Skeletal muscle cell (primary cell): ENCODE results near the gene OPCML.

Experiments
- DNase-seq: peaks from one replicate; pipeline ENCODE4 v3.0.0-alpha.2; 2010; ENCODE audit warnings: low read depth
- H3K4me3 ChIP-seq: 2 replicates; pipeline ENCODE4 v1.5.1; 2011; ENCODE audit warnings: low read depth, mild to moderate bottlenecking, control low read depth, low read length, moderate library complexity

The OPCML gene

DNA sequence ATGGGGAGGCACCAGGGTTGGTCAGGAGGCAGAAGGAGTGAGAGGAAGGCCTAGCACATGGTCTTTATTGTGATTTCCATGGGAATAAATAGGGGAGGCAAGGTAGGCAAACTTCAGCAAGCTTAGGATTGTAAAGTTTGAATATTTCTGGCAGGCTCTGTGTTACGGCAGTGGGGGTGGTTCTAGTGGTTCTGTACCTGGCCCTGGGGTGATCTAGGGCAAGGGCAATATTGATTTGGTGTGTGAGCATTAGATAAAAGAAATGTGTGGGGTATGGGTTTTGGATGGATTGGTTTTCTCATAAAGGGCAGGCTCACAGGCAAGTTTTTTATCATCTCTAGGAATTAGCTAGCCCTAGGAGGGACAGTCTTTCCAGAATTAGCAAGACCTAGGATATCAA, 584.0 kb downstream of the OPCML start:
- DNase-seq, result no peak

GRCh38 chr11:132944569-132944944, 587.7 kb downstream of the OPCML start:
- H3K4me3 ChIP-seq, result peak overlapping the region; percentile 43
- DNase-seq, result no peak

More for the DNA sequence above, 584.0 kb downstream of the OPCML start:
- no peak overlapping the region for H3K4me3 ChIP-seq

DNA sequence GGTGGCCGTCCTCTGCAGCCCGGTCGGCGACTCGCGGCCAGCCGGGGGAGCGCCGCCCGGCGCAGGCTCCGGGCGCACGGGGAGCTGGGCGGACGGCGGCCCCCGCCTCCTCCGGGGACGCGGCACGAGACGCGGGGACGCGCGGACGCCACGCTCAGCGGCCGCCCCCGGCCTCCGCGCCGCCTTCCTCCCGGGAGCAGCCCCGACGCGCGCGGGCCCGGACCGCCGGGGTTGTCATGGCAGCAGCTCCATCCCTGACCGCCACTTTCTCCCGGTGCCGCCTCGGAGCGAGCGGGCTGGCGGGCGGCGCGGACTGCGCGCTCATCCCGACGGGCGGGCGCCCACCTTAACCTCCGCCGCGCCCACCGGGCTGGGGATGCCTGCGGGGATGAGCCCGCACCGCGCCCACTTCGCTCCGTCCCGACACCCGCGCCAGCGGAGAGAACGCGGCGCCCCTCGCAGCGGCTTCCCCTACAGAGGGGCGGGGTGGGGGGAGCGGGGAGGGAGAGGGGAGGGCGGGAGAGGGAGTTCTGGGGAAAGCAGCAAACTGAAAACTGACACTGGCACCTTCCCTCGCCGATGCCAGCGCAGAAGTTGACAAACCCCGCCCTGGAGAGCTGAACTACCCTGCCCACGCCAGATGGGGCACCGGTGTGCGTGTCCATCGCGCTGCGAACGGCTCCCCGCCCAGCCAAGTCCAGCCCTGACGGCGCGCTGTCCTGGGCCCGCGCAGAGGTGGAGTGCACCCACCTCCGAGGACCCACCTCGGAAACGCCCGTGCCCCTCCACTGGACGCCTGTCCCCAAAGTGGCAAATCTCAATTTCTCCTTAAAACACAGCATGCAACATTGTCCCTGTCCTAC, 588.4 kb downstream of the OPCML start:
- H3K4me3 ChIP-seq, result peak overlapping the region; percentile 48
- DNase-seq, result no peak

DNA sequence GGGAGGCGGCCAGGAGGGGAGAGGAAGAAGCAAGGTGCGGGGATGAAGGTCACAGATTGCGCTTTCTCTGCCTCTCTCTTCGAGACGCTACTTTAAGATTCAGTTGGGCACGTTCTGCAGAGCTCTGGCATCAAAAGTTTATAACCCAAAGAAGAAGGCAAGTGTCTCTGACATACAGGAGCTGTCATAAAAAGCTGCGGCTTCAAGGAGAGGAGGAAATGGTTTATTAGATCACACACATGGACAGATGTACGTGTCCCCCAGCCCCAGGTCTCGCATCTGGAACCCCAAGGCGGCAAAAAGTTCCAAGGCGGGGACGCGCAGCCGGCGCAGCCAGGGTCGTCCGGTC, 589.0 kb downstream of the OPCML start:
- DNase-seq, result no peak
- peak overlapping the region; percentile 48 for H3K4me3 ChIP-seq

DNA sequence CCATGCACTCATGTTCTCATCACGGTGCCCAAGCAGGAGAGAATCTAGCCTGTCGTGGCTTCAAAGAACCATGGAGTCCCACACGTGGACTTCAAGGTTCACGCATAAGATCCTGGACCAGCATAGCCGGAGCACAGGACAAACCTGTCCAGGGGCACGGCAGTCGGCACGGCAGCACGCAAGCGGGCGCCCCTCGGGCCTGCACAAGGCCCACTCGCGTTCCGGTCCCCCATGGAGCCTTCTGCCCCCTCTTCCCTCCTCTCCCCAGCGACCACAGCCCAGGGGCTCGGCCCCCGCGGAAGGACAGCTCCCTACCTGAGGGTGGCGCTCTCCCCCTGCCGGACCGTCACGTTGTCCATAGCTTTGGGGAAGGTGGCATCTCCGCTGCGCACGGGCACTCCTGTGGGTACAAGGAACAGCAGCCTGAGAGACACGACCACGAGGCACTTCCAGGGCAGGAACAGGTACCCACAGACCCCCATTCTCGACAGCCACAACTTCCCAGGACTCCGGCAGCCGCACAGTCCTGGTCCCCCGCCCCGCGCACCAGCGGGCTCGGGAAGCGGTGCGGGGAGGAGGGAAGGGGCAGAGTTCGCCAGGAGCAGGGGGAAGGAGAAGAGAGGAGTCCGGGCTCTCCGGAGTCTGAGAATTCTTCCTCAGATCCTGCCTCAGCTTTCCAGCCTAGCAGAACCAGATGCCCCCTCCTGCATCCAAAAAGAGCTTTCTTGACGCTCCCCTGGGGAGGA, 589.5 kb downstream of the OPCML start:
- peak overlapping the region; percentile 48 for H3K4me3 ChIP-seq
- no peak for DNase-seq

DNA sequence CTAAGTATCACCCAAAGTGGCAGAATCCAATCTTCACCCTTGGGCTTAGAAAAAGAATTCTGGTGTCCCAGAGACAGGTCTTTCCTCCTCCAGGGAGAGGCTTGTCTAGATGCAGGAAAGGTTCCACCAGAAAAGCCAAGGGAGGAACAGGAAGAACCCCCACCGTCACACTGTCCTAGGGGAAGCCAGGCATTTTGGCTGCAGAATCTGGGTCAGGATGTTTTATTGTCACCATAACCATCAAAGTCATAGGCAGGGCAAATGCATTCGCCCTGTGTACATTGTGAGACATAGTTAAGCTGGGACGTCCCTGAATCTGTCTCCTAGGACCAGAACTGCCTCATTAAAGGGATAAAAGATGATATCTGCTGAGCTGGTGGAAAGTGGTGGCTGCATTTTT, 590.5 kb downstream of the OPCML start:
- no peak overlapping the region for H3K4me3 ChIP-seq
- DNase-seq, result no peak

DNA sequence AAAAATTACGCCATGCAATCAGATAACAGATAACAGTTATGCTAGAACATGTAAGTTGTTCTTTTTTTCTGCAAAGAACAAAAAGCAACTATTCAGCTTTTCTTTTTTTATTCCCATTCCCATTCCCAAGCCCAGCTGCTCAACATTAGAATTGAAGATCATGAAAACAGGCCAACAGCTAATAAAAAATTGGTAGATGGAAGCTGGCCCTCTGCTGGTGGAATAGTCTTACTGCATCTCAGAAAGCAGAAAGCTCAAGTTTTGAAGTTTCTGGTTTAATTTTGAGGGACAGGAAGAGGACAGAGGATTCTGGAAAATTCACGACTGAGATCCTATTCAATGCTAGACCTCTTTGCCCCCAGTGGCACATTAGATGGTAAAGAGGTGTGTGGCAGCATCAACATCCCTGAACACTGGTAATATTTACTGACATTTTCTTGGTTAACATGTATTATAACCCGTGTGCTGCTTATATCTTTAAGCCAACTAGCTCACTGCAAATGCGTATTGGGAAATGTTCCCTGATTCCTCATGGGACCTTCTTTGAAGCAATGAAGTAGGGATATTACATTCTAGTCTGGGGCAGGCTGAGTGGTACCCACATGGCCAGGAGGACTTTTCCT, 591.2 kb downstream of the OPCML start:
- DNase-seq, result no peak
- no peak overlapping the region for H3K4me3 ChIP-seq

DNA sequence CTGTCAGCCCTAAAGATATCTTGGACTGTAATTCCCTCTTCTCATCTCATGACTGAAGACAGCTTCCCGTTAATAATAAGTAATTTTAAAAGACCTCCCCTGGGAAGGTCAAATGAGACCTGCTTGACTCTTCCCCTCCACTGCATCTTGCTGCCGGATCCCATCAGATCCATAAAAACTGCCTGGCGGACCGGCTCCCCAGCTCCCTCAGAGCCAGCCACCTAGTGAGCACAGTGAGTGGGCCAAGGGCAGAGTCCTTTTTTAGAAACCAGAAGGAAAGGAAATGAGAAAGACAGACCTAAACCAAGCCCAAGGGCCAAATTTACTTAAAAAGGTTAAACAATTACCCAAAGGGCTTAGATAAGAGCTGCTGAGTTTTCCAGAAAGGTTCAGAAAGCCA, 595.3 kb downstream of the OPCML start:
- no peak overlapping the region for H3K4me3 ChIP-seq
- no peak for DNase-seq

GRCh38 chr11:132935383-132935782, 596.9 kb downstream of the OPCML start:
- H3K4me3 ChIP-seq, result no peak overlapping the region
- DNase-seq, result no peak

GRCh38 chr11:132933703-132934102, 598.6 kb downstream of the OPCML start:
- no peak for DNase-seq
- no peak overlapping the region for H3K4me3 ChIP-seq

DNA sequence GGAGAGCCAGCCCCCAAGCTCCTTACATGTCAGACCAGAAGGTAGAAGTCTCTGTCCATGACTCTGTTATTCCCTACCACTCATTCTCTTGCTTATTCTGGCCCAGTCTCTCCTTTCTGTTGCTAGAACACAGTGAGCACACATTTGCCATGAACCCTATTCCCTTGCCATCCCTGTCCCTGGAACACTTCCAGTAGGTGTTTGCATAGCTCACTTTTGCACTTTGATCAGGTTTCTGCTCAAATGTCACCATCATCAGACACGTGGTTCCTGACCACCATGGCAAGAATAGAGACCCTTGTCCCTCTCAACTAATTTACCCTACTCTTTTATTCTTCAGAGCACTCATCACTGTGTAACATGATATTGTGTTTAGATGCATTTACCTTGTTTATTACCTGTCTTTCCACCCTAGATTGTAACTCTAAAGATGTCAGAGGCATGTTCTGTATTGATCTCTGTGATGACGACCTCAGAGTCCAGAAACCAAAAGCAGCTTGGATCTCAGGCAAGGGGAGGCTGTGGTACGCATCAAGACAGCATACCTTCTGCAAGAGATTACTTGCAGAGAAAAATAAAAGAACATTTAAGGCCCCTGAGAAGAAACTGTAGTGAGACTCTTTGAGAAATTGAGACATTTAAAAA, 606.4 kb downstream of the OPCML start:
- no peak overlapping the region for H3K4me3 ChIP-seq

GRCh38 chr11:132921597-132921996, 610.7 kb downstream of the OPCML start:
- no peak overlapping the region for H3K4me3 ChIP-seq
- DNase-seq, result no peak

More for the DNA sequence above, 606.4 kb downstream of the OPCML start:
- DNase-seq, result no peak

DNA sequence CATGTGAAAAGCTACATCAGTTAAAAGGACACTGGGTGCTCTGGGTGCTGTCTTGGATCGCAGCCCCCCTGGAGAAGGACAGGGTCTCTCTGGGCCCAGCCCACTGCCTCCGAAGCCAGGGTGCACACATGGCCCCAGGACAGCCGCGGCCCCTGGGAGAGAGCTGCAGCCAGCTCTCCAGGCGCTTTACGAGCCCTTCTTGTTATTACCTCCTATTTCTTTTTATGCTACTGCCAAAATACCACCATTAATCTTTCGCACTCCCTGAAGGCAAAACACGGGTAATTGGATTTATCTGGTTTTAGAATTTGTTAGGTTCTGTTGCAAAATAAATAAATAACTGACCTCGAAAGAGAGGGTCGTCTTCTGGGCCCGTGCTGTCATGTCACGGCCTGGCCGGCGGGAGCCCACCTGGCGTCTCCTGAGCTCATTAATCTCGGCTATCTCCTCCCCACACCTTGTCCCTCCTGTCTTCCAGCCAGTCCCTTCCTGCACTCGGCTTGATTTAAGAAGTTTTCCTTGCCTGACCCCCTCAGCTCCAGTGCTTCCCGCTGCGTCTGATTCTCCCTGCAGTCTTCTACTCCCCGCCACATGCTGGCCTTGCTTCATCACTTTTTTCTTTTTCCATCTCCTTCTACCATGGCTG, 611.7 kb downstream of the OPCML start:
- H3K4me3 ChIP-seq, result no peak overlapping the region
- DNase-seq, result no peak

DNA sequence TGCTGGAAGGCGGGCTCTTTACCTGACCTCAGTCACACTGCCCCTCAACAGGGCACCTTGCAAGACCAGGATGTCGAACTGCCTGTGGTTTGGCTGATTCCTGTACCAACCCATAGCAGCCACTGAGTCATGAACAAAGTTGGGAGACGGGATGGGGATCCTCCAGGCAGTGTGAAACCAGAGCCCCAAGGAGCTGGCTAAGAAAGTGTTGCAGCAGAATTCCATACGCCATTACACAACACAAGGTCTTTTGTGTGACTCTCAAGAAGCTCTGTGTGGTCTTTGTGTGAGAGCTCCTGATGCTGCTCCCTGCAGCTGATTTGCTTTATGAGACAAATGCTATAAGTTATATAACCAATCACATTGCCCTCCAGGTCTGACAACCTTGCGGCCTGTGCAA, 617.7 kb downstream of the OPCML start:
- H3K4me3 ChIP-seq, result no peak overlapping the region
- DNase-seq, result no peak

GRCh38 chr11:132913886-132914285, 618.4 kb downstream of the OPCML start:
- H3K4me3 ChIP-seq, result no peak overlapping the region
- DNase-seq, result no peak

DNA sequence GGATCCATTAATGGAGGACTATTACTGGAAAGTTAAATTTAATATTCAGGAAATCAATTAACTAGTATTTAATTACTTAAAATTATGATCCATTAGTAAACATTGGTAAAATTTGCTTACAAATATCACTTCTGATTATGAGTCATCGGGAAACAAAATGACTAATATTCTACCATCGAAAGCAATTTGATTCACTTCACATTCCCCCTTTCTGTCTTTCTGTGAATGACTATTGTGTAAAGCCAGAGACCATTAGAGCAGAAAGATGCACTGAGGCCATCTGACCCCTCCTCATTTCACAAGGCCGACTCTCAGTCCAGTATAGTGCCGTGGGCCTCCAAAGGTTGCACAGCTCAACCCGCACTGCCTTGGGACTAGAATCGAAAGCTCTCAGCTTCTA, 619.0 kb downstream of the OPCML start:
- no peak for DNase-seq
- no peak overlapping the region for H3K4me3 ChIP-seq

- DNase-seq, result peak; percentile 64
- no peak overlapping the region for H3K4me3 ChIP-seq
Observed at GRCh38 chr11:132911186-132911585, 621.1 kb downstream of the OPCML start.

DNA sequence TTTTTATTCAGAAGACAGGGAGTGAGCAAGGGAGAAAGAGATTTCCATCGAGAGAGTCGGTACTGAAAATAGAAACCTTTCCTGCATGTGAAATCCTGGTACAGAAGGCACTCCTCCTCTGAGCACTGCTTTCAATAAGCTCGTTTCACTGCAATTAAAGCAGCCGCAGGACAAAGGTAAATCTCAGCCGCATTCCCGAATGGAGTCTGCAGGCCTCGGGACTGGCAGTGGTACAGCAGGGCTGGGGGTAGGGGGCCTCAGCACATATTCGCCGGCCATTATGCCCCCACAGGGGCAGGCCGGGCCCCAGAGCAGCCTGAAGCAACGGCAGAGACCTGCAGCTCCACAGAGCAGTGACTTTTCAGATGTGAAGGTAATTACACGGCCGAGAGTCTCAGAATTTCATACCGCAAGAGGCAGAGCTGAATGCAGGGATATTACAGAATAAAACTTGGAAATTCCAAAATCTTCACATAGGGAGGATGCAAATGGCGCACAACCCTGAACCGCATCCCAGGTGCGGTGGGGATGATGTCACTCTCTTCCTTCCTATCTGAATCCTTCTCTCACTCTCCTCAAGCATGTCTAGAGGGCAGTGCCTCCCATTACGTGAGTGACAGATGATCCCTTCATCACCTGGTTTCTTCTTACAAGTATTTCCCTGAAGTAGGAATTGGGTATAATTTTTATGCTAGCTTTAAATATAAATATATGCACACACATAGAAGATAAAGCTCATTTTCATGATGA, 622.1 kb downstream of the OPCML start:
- DNase-seq, result no peak
- no peak overlapping the region for H3K4me3 ChIP-seq
